ENCODE data around the gene LGI4. TPM values are rescaled to one million over a fixed set of nuclear protein-coding genes. Genes with fewer than 3 reads are reported as not detected.
A peak's percentile ranks its signal among the peaks of the same experiment; 100 is the strongest.
"Not testable (repeated sequence)": the region's sequence is repeated elsewhere in the genome, so short reads cannot be mapped to it uniquely, and the experiment has no call there.

The LGI4 gene
- total RNA-seq, 1 donor from 2014 or later: 7.7 TPM

DNA sequence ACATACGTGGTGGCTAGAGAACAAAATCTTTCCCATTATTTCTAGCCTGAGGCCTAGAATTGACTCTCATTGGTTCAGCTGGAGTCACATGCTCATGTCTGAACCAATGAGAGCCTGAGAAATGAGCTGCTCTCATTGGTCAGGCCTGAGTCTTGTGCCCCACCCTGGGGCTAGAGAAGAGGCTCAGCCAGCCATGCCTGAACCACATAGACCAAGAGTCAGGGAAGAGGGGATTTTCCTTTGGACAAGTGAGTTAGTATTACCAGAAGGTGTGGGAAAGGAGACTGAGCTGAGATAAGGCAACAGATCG is 26.5 kb upstream of the LGI4 start:
- no peak for DNase-seq (ENCODE audit: low spot score)

DNA sequence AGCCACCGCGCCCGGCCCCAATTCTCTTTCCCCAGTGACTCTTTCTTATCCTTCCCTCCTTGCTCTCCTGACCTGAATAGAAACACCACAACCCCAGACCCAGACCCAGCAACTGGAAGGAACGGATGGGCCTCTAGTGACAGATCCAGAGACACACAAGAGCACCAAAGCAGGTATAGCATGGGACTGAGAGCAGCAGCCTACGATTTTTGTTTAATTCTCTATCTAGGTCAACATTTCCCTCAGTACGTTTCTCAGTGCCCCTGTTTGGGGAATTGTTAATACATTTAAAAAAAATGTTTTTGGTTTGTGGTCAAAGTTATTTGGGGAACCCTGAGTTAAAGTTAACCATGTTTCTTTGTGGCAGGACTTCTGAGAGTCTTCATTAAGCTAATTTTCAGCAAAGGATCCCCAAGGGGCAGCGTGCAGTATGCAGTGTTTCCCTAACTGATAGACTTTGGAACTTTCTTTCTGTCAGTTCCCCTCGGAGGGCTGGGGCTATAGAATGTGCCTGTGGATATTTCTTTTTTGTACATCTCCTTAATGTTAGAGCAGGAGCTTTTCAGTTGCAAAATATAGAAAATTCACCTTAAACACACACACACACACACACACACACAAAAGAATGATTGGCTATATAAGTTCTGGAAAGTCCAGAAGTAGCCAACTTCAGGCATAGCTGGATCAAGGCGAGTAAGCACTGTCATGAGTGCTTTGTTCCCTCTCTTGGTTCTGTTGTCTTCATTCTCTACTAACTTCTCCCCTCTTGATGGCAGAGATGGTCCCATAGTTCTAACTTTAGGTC is 26.0 kb upstream of the LGI4 start:
- DNase-seq (ENCODE audit: low spot score): no peak

DNA sequence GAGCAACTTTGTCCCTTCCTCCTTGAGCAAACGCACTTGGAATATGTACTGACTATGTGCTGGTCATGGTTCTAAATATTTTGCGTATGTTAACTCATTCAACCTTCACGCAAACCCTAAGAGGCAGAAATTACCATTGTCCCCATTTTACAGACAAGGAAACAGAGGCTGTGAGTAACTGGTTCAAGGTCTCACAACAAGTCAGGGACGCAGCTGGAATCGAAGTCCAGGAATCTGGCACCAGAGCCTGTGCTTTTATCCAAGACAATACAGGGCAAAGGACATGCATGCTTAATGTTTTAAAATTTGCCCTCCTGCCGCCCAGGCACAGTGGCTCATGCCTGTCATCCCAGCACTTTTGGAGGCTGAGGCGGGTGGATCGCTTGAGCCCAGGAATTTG is 24.7 kb upstream of the LGI4 start:
- no peak for DNase-seq (ENCODE audit: low spot score)

DNA sequence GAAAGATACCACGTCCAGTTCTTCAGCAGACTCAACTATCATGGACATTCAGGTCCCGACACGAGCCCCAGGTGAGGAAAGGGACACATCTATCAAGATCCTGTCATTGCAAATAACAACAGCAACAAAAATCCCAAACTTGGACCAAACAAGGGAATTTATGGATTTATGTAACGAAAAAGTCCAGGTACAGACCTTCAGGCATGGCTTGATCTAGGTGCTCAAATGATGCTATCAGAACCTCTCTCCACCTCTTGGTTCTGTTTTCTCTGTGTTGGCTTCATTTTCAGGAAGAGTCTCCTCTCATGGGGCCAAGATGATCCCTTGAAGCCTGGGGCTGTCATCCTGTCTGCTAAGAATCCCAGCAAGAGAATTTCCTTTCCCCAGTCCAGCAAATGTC is 22.6 kb upstream of the LGI4 start:
- no peak for DNase-seq (ENCODE audit: low spot score)

DNA sequence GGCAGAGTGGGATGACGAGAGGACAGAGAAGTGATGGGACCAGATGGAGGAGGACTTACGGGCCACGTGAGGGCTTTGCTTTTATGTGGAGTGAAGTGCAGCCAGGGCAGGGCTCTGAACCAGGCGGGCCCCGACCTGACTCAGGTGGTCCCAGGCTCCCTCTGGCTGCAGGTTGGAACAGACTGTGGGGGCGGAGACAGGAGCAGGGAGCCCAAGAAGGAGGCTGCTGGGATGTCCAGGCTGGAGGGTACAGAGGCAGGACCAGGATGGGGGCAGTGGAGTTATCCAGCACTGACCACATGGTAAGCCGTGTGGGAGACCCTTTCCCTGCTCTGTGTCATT is 21.8 kb upstream of the LGI4 start:
- no peak for DNase-seq (ENCODE audit: low spot score)

DNA sequence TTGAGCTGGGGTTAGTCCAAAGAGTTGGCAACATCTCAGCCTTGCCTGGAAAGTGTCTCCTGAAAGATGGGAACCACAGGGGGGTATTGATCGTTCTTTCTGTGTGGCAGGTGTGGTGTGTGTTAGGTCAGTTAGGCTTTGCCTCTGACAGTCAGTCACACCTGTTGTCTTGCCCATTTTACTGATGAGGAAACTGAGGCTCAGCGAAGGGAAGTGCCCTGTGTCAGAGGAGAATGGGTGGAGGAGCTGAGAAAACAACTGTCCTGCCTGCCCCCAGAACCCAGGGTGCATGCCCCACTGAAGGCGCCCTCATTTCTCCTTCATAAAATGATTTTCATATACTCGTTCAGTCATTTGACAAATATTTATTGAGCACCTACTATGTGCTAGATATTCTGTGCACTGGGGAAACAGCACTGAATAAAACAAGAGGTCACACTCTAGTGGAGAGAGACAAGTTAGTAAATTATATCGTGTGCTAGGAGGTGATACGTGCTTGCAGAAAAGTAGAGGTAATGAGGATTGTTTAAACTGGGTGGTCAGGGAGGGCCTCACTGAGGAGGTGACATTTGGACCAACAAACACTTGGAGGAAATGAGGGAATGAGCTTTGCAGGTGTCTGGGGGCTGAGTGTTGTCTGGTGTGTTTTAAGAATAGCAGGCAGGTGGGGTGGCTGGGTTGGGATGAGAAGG is 21.3 kb upstream of the LGI4 start:
- DNase-seq (ENCODE audit: low spot score): no peak

DNA sequence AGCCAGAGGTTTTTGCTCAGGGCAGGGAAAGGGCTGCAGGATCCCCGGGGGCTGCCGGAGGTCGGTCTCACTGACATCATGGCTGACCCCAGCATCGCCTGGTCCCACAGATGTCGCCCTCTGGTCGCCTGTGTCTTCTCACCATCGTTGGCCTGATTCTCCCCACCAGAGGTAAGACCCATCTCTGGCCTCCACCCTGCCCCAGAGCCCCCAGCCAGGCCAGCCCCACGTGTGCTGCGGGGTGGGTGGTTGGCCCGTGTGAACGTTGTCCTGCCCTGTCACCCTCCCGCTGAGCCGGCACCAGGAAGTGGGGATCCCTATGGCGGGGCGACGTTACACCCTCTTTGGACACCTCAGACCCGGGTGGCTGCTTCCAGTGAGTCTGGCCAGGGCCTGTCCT is 20.6 kb upstream of the LGI4 start:
- DNase-seq (ENCODE audit: low spot score): no peak

DNA sequence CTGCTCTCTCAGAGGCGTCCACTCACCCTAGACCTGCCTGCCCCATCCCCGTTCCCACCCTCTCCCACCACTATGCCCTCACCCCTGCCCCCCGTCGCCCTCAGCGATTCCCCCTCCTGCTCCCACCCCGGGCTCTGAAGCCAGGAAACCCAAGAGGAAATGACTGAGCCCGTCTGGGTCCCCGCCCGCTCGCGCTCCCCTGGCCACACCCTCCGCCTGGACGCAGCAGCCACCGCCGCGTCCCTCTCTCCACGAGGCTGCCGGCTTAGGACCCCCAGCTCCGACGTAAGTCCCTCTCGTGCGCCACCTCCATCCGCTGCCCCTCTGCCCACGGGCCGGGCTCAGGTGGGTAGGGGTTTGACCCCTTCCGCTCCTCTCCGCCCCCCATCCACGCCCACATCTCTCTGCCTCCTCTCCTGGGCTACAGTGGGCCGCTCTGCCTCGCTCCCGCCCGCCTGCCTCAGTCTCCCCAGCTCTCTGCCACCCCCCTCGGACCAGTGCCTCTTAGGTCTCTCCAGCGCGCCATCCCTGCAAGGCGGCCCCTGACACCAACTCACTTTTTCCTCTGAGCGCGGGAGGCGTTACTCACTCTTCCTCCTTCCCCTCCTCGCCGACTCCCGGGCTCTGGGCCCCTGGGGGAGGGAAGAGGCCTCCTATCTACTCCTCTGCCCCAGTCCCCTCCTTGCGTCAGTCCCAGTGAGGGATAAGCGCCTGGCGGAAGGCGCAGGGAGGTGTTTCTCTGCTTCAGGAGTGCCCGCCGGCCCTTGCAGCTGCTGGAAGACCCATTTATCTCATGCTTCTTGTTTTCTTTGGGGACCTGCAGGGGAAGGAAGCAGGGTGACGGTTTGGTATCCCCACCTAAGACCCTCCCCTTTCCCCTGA is 19.9 kb upstream of the LGI4 start, which contains the start of gene FXYD5:
Gene FXYD5 (plus strand): TSS at position 211 of the 882 bp plus-strand sequence. CDS start 816 bp downstream, outside the sequence.
- peak; percentile 93 for DNase-seq (ENCODE audit: low spot score)

DNA sequence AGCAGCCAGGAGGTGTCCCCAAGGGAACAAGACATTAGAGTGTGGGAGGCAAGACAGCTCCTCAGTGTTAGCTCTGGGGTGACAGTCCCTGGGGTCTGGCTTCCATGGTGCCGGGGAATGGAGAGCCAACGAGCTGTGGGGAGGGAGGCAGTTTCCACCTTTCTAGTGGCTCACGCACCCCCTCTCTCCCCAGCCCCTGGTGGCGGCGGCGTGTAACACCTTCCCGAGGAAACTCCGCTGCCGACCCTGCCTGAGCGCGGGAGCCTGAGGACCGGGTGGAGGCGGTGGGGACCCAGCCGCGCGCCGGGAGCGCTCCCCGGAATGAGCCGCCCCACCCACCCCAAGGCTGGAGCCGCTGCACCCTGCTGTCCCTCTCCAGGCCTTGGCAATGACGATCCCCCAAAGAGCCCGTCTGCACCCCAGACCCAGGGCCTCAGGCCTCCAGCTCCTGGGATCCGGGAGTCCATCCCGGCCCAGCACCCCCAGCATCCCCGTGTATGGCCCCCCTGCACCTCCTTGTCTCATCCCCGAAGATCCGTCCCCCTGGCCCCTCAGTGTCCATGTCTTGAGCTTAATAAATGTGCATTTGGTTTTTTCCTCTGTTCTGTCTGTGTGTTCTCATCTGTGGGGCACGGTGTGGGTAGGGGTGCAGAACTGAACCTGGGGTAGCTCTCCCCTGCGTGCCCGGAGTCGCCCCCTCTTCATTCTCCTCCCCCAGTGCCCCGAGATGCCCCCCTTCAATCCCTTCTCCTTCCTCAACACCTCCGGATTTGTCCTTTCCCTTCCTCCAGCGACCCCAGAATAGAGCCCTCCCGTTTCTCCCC is 19.1 kb upstream of the LGI4 start:
- no peak for DNase-seq (ENCODE audit: low spot score)

DNA sequence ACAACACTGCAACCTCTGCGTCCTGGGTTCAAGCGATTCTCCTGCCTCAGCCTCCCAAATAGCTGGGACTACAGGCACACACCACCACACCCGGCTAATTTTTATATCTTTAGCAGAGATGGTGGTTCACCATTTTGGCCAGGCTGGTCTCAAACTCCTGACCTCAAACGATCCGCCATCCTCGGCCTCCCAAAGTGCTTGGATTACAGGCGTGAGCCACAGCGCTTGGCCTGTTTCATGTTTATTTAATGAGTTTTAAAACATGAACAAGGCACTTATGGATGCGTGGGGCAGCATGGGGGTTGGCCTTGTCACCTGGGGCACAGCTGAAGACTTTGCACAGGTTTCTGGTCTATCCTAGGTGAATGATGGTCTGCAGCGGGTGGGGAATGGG is 18.3 kb upstream of the LGI4 start:
- not testable (repeated sequence) for DNase-seq (ENCODE audit: low spot score)

DNA sequence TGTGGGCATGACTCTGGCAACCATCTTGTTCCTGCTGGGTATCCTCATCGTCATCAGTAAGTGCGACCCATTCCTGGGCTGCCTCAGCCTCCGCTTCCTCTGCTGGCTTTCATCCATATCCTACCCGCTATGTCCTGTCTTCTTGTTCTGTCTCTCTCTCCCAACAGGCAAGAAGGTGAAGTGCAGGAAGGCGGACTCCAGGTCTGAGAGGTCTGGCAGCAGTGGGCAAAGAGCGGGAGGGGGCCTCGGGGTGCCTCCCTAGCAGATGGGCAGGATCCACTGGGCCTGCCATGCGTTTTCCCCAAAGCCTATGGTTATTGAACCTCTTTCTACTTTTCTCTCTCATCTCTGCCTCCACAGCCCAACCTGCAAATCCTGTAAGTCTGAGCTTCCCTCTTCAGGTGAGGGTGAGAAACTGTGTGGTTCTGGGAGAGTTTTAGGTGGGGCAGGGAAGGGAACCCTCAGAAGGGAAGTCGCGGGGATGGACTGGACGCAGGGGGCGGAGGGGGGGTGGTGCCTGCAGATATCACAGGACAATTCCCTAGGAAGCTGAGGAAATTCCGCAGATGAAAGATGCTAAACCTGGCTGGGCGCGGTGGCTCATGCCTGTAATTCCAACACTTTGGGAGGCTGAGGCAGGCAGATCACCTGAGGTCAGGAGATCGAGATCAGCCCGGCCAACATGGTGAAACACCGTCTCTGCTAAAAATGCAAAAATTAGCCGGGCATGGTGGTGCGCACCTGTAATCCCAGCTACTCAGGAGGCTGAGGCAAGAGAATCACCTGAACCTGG is 16.6 kb upstream of the LGI4 start:
- DNase-seq (ENCODE audit: low spot score): no peak

DNA sequence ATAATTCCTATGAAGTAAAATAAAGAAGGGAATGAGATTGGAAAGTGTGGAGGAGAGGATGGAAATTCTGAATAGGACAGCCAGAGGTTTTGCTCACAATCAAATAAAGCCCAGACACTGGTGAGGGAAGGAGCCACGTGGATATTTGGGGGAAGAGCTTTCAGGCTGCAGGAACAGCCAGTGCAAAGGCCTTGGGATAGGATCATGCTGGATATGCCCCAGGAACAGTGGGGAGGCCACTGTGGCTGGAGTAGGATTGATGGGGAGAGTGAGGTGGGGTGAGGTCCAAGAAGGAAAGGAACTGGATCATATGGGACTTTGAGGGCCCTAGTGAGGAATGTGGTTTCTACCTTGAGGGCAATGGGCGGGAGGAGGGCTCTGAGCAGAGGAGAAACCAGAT is 15.6 kb upstream of the LGI4 start:
- DNase-seq (ENCODE audit: low spot score): no peak

DNA sequence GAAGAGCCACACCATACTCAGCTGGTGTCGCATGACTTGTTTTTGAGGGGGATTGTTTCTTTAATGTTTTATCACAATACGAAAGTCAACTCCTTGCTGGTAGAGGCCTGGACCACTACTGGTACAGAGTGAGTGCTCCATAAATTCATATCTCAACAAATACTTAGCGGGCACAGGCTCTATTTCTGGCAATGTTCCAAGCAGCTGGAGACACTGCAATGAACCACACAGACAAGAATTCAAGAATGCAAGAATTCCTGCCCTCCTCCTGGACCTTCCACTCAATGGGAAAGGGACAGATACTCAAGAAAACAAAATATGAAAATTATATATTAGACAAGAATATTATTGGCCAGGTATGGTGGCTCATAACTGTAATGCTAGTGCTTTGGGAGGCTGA is 14.6 kb upstream of the LGI4 start:
- DNase-seq (ENCODE audit: low spot score): no peak

DNA sequence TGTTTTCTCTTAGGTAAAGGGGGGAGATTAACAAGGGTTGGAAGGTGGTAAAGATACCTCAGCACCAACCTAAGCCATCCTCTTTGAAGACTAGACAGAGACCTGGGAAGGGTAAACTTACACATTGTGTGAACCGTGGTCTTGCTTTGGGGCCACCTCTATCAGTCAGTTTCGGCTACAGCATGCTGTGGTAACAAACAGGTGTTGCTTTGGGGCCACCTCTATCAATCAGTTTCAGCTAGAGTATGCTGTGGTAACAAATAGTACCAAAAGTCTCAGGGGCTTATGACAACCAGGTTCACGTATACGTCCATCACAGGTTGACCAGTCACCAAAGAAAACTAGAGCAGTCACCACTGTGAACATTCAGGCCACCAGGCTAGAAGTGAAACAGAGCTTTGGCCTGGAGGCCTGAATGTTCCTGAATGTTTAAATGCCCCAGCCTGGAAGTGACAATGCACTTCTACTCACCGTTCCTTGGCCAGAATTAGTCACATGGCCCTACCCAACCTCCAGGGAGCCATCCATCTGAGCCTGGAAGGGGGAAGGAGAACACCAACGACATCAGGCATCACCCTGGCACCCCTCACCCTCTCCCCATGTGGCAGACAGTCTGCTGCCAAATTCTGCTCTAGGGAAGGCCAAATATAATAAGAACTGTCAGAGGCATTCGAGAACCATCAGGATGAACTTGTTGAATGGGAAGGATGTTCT is 12.0 kb upstream of the LGI4 start:
- no peak for DNase-seq (ENCODE audit: low spot score)

DNA sequence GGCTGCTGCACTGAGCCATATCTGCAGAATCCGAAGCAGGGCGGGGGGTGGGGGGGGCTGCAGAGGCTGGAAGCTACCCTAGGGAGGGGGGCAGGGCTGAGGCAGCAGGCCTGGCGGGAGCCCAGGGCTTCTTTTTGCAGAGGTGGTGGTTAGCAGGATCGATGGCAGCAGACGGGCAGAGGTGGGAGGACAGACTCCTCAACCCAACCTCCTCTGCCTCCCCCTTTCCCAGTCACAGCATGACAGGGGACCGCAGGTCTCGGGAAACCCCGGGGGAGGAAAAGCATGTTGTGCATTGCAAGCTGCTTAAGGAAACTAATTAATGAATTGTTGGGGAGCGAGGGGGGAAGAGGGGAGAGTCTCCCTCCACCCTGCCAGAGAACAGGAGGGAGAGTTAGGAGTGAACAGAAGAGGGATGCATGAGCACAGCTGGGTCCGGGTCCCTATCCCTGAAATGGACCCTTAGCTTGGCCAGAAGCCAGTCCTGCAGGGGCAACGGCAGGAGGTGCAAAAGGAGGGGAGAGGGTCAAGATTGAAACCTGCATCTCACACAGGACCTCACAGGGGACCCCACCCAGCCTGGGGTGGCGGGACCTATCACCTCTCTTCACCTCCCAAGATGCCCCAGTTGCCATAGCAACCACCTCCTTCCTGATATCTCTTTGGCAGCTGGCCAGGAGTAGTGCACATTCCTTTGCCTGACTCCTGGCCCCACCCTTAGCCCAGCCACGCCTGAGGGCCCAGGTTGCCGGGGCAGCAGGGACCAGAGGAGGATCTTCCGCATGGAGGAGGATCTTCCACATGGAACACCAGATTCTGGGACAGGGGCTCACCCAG is 10.0 kb upstream of the LGI4 start:
- no peak for DNase-seq (ENCODE audit: low spot score)

DNA sequence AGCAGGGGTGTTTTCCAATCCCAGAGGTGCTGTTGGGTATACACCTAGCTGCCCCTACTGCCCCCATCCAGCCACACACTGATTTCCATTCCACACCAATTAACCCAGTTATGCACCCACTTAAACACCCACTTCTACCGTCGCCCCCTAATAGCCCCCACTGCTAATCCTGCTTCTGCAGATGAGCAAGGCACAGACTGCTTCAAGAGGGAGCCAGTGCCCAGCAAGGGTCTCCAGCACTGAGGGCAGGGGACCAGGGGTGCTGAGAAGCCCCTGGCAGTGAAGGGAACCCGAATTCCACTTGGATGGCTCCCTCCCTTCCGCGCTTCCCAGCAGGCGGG is 9.4 kb upstream of the LGI4 start:
- DNase-seq (ENCODE audit: low spot score): no peak

DNA sequence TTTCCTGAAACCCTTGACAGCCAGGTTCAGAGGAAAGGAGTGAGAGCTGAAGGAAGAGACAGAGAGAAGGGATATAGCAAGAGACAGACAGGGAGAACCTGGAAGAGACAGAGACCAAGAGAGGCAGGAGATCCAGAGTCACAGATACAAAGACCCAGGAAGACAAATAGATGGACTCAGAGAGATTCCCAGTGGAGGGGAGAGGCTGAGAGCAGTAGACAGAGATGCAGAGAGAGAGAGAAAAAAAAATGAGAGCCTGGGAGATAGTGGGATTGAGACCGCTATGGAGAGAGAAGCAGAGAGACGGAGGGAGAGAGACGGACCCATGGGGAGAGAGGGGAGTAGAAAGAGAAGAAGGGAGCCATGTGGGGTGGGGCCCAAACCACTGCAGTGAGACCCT is 9.0 kb upstream of the LGI4 start:
- no peak for DNase-seq (ENCODE audit: low spot score)

DNA sequence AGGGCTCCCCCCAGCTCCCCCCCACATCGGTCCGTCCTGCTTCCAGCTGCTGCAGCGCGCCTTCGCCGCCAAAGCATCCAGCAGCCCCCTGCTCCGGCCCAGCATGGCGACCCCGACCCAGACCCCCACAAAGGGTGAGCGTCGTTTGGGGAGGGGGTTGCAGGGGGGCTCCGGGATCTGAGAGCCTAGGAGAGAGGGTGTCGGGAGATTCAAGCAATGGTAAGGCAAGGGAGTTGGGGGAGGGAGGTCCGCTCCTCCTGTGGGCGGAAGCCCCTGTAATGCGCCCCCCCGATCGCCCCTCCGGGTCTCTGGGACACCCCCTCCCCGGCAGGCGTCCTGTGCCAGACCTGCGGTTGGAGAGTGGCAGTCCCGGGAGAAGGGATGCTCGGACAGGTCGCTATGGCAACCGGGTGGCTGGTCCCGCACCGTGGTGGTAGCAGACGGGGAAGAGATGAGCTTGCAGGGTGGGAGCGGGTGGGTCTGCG is 8.4 kb upstream of the LGI4 start, which contains the start of gene FXYD7:
Gene FXYD7 (plus strand): TSS at position 25 of the 485 bp plus-strand sequence. CDS start 79 bp downstream, at position 104.
- no peak for DNase-seq (ENCODE audit: low spot score)
